ENCODE data around the gene GHR. TPM values are rescaled to one million over a fixed set of nuclear protein-coding genes. Genes with fewer than 3 reads are reported as not detected.

The GHR gene
- total and polyA plus RNA-seq, 2 of the 8 experiments (the other 6 are each of a cell fraction or from before 2014, with no cell fraction given) = 0.15 to 0.19 TPM

GRCh38 chr5:42720251-42720650 is 297.0 kb downstream of the GHR start (continued):
- TF ChIP-seq ATF3 (IDR thresholded peaks at IDR 0.05; ENCODE audit: insufficient read depth, low read depth, low read length) (no peak), ZNF274 (IDR thresholded peaks at IDR 0.05; ENCODE audit: borderline replicate concordance, extremely low read depth, low read length) (no peak), BACH1 (IDR thresholded peaks at IDR 0.05; ENCODE audit: low read length) (no peak), YY1 (IDR thresholded peaks at IDR 0.05; ENCODE audit: low read depth, low read length) (no peak)

All from H1 (cell line).